HG02870 (cell line): Measurements from ENCODE around the gene ALX1.
"Not testable (repeated sequence)": the region's sequence is repeated elsewhere in the genome, so short reads cannot be mapped to it uniquely, and the experiment has no call there.

Experiments used
- ATAC-seq: cut with Tn5 transposase; IDR thresholded peaks from one replicate; pipeline ENCODE4 v1.9.1; 2021; ENCODE audit warnings: mild to moderate bottlenecking, moderate library complexity; ENCODE audit not compliant: unreplicated experiment

The ALX1 gene

GRCh38 chr12:85299053-85299452, 19.0 kb downstream of the ALX1 start:
- no peak for ATAC-seq

GRCh38 chr12:85301051-85301450, 21.0 kb downstream of the ALX1 start:
- peak; percentile 66 for ATAC-seq

- no peak for ATAC-seq
Measured at GRCh38 chr12:85308374-85308773, 28.4 kb downstream of the ALX1 start.

GRCh38 chr12:85309125-85309566, 29.1 kb downstream of the ALX1 start:
- ATAC-seq, result no peak

DNA sequence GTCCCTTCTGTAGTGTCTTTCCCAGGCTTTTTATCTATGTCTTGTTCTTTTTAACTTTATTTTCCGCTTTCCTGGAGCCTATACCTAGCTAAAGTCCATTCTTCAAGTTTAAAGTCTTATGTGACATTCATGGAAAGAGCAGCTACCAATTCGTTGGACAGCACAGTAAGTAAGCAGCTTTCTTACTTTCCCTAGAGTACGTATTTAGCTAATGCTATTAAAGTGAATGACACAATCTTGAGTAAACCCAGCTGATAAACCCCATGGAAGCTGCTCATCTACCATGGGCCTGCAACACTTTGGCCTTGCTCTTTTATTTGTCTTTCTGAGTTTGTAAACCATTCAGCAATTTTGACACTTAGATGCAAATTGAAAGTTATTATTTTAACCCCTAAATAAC, 30.0 kb downstream of the ALX1 start:
- no peak for ATAC-seq

DNA sequence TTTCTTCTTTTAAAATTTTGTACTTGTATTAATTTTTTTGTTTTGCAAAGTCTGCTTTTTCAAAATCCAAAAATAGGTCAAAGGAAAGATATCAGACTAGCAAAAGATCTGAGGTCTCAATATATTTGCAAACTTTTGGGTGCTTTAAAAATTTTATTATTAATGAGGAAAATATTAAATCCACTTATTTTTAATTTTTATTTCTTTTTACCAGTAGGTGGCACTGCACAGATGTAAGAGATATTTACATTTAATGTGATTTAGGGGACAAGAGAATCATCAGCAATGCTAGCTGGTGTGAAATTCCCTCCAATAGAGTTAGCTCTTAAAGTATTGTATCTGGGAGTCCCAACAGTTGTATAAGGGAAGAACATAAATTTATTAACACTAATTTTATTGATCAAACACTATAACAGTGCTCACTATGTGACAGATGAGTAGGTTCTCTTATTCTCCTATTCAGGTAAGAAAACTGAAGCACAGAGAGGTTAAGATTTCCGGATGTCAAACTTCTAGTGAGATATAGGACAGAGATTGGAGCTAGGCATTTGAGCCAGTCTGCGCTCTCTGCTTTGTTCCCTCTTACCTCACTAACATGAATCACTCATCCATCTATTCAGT, 30.5 kb downstream of the ALX1 start:
- ATAC-seq, result no peak

DNA sequence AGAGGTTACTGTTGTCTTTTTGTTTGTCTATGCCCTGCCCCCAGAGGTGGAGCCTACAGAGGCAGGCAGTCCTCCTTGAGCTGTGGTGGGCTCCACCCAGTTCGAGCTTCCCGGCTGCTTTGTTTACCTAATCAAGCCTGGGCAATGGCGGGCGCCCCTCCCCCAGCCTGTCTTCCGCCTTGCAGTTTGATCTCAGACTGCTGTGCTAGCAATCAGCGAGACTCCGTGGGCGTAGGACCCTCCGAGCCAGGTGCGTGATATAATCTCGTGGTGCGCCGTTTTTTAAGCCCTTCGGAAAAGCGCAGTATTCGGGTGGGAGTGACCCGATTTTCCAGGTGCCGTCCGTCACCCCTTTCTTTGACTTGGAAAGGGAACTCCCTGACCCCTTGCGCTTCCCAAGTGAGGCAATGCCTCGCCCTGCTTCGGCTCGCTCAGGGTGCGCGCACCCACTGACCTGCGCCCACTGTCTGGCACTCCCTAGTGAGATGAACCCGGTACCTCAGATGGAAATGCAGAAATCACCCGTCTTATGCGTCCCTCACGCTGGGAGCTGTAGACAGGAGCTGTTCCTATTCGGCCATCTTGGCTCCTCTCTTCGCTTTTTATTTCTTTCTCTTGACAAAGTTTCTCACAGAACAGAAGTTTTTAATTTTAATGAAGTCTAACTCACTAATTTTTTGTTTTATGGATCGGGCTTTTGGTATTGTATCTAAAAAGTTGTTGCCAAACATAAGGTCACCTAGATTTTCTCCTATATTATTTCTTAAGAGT, 38.0 kb downstream of the ALX1 start:
- not testable (repeated sequence) for ATAC-seq

- ATAC-seq, result no peak
Measured at GRCh38 chr12:85322715-85323114, 42.7 kb downstream of the ALX1 start.

- ATAC-seq, result no peak
Measured at GRCh38 chr12:85325442-85325841, 45.4 kb downstream of the ALX1 start.

- ATAC-seq, result no peak
Measured at GRCh38 chr12:85329913-85330312, 49.9 kb downstream of the ALX1 start.

DNA sequence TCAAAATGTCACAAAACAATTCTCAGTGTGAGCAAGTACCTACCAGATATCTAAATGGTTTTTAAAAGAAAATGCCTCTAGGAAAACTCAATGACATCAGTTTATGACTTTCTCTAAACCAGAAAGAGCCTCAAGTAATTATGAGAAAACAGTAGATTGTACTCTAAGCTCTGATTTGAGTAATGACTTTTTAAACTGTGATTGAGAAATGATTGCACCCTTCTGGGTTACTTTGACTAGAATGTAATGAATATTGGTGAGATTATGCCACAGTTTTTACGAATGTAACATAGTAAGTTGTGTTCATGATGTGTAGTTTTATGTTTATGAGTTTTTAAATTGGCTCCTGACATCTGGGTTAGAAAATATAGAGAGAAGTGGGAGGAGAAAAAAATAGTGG, 68.8 kb downstream of the ALX1 start:
- ATAC-seq, result no peak

GRCh38 chr12:85350356-85350755, 70.3 kb downstream of the ALX1 start:
- no peak for ATAC-seq
